ENCODE results near the gene AKAP5.

DNA sequence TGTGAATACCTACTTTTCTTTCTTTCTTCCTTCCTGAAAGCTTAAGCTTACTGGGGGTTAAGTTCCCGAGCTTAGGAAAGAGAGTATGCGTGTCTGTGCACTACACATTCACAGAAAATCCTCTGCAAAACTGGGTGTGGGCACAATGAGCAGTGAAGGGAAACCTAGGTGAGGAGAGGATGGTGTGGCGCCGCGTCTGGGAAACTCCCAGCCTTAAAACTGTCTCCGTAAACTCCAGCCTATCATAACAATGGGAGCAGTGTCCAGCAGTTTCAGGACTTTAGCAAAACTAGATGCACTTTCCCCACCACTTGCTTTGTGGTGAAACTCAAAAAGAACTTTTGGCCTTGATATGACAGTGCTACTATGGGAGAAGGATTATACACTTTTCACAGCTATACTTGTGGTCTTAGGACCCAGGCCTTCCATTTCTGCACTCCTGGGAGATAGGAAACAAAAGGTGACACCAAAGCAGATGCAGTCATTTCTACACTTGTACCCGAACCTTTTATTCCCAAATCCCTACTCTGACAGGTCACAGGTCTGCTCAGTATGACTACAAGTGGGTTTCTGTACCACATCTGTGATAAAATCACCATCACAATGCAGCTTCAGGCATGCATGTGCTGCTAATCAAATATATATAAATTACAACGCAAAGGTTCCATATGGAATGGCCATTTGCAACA, 10.4 kb downstream of the AKAP5 start:
- TF ChIP-seq POLR2A (IDR thresholded peaks at IDR 0.05), result no peak
- TF ChIP-seq, protein P1, sequence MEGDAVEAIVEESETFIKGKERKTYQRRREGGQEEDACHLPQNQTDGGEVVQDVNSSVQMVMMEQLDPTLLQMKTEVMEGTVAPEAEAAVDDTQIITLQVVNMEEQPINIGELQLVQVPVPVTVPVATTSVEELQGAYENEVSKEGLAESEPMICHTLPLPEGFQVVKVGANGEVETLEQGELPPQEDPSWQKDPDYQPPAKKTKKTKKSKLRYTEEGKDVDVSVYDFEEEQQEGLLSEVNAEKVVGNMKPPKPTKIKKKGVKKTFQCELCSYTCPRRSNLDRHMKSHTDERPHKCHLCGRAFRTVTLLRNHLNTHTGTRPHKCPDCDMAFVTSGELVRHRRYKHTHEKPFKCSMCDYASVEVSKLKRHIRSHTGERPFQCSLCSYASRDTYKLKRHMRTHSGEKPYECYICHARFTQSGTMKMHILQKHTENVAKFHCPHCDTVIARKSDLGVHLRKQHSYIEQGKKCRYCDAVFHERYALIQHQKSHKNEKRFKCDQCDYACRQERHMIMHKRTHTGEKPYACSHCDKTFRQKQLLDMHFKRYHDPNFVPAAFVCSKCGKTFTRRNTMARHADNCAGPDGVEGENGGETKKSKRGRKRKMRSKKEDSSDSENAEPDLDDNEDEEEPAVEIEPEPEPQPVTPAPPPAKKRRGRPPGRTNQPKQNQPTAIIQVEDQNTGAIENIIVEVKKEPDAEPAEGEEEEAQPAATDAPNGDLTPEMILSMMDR (IDR thresholded peaks at IDR 0.05), result no peak
- TF ChIP-seq POLR2AphosphoS5 (IDR thresholded peaks at IDR 0.05), result no peak
- no peak for TF ChIP-seq EP300 (IDR thresholded peaks at IDR 0.05)

Measured in suprapubic skin (tissue), 4 donors.